GM18520 (cell line): ENCODE measurements around the gene RBM7.

Experiments
- ATAC-seq: cut with Tn5 transposase; IDR thresholded peaks from one replicate; pipeline ENCODE4 v1.9.1; 2021; ENCODE audit not compliant: unreplicated experiment

The RBM7 gene

DNA sequence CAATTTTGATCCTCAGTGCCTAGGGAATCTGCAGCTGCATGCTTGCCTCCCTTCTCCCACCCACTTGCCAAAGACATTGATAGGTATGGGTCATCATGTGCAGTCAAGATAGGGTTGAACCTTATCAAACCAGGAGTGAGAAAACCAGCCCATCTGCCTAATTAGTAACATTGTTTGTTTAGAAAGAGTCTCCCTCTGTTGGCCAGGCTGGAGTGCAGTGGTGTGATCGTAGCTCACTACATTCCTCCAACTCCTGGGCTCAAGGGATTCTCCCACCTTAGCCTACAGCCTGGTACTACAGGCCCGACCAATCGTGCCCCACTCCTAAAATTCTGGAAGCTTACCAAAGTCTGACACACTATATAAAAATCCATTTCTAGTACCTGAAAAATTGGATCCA lies 4.7 kb upstream of the RBM7 start:
- no peak for ATAC-seq

DNA sequence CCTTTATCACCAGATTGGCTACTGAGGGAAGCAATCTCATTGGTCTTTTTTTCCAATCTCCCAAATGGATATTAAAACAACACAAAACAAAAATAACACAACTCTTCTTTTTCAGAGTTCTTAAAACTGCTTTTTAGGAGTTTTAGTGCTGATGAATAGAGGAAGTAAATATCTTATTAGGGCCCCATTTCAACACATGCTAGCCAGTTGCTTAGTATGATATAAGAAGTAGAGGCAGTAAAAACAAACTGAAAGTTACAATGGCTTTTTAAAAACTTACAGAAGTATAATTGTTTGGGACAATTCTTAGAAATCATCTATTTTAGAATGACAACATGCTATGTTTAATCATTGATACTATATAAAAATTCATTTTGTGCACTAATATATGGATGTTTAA lies 3.5 kb upstream of the RBM7 start:
- no peak for ATAC-seq

DNA sequence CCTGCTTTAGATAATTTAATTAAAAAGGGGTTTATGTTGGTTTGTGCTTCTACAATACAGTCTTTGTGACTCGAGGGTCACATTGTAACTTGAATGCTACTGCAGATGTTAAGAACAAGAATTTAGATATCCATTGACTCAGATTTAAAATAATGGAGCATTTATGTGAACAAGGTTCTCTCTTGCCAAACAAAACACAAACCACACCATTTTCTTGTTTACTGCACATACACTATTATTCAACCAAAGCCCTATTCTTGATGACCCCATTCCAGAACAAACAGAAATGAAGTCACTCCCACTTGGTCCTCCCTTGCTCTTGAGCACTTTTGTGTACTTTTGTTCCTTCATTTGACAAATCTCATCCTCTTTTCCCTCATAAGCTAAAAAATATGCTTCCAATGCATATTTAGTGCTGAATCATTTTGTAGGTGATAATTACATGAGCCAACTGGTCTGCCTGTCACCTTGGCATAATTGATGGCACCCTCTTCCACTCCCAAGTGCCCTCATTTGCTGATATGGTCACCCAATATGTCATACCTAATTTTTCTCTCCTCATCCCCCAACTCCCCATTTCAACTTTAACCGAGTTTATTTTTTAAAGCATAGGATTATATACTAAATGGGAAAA lies 3.0 kb upstream of the RBM7 start:
- no peak for ATAC-seq

DNA sequence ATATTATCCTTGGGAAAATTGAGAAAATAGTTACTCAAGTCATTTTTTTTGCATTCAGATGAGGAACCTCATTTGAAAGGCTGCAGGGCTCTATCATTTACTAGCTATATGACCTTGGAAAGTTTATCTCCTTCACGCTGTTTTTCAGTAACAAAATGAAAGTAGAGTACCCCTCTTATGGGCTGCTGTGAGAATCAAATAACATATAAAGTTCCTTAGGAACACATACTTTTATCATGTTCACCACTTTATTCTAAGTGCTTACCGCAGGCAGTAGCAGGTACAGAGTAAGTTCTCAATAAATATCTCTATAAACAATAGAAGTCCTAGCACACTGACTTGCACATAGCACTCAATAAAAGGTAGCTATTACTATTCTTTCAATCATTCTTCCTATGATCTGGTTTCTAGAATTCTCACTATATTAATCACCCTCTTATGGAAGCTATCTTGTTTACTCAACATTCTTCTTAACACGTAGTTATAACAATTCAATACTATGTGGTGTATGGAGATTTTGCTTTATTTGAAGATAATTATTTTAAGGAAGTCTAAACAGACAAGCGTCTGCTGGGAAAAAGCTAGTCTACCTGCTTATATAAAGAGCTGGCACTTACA lies 2.1 kb upstream of the RBM7 start:
- no peak for ATAC-seq

DNA sequence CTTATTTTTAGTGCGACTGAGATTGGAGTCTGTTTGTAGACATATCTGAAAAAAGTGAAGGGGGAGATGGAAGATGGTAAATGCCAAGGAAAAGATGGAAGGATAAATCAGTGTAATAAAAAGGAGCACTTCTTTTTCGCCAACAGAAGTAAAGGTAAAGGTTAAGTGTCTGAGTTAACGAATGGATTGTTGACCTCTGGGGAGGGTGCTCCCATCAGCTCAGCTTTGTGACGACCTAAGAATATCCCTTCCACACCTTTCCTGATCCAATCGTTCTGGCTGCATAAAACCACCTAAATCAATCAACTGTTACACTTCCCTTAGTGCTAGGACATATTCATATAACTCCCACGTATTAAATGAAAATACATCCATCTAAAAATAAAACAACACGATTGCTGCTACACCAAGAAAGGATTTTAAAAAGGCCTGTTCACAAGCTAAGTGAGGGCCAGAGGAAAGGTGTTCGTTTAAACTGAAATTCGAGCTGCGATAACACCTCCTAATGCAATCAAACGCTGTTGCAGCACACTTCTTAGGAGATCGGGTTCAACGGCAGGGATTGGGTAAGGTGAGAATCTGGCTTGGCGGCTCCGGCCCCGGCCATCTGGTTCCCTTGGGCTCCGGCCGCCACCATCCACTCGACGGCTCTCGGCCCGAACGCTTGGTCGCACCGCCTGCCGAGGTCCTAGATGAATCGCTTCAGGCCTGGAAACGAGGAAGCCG lies 813 bp upstream of the RBM7 start:
- peak; percentile 1 for ATAC-seq

DNA sequence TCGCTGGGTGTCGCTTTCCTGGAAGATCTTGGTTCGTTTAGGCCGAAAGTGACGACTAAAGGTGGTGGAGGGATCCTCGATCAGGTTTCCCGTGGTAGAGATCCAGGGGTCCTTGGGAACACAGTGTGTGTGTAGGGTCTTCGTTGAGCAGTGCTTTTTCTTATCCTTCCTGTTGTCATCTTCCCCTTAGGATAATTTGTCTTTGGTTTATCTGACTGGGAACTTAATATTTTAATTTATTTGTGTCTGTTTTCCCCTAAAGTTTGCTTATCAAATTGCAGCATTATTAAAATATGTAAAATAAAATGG lies 403 bp downstream of the RBM7 start:
- no peak for ATAC-seq

DNA sequence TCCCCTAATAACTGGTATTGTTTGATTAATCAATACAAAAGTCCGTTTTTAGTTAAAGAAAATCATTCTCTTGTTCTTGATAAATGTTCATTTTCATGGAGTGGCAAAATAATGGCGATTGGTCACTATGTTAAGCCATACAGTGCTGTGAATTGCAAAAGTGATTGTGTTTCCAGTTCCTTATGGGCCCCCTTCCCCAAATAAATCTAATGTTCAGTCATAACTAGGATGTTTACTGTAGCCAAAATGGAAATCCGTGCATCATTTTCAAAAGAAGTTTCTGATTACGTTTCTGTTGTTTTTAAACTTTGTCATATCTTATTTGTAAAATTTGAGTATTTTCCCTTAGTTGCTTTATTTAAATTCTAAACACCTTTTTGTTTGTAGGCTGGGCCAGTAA lies 845 bp downstream of the RBM7 start:
- no peak for ATAC-seq

DNA sequence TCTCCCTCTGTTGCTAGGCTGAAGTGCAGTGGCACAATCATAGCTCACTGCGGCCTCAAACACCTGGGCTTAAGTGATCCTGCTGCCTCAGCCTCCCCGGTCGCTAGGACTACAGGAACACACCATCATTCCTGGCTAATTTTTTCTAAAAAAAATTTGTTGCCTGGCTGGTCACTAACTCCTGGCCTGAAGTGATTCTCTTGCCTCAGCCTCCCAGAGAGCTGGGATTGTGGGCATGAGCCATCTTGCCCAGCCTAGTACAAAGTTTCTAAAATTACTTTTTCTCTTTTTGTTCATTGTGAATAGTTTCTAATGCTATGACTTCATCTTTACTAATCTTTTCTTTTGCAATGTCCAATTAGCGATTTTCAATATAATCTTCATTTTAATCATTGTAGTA lies 12.5 kb downstream of the RBM7 start:
- no peak for ATAC-seq

DNA sequence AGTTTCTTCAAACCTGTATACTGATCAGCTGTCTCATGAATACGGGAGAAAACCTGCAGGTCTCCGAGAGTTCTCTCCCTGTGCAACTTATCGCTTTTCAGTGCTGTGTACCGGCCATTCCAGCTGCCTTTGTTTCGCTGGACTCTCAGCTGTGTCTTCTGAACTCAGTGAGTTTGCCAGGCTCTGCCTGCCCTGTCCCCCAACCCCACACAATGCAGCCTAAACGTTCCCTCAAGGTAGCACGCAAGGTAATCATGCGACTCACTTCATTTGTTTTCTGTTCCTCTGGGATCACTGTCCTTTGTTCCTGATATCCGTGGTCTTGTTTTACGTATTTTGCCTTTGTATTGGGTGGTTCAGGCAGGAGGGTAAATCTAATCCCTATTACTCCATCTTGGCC lies 13.5 kb downstream of the RBM7 start:
- ATAC-seq: no peak

DNA sequence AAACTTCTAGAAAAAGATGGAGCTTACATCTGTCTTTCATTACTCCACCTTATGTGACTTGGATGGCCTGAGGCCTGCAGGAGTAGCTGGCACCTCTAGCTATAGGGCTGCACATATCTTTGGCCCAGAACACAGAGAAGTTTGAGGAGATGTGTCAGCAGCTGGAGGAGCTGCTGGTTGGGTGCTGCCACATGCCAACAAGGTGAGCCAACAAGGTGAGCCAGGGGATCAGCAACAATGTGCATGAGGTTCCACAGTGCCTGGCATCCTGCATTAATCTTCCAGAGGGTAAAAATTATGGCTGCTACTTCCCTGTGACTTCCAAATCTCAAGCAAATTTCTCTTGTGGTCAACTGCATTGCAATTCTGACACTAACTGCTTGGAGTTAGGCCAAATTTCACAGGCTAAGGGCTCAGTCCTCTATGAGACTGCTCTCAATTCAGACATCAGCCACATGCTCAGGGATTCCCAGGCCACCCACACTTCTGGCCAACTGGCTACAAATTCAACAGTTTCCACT lies 16.0 kb downstream of the RBM7 start:
- no peak for ATAC-seq

DNA sequence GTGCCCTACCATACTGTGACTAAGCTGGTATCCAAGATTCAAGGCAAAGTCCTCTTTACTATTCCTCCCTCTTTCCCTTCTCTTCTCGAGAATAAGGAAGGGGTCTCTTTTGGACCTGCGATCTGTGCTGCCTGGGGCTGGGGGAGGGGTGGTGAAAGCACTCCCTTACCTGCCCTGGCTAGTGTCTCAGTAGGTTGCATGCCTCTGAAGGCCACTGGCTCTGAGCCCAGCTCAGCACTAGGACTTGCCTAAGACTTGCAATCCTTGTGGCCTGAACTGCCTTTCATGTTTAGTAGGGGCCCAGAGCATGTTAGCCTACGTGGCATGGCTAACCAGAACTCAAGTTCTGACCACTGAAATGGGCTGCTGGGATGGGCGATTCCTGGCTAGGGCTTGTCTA lies 25.8 kb downstream of the RBM7 start:
- ATAC-seq: no peak

DNA sequence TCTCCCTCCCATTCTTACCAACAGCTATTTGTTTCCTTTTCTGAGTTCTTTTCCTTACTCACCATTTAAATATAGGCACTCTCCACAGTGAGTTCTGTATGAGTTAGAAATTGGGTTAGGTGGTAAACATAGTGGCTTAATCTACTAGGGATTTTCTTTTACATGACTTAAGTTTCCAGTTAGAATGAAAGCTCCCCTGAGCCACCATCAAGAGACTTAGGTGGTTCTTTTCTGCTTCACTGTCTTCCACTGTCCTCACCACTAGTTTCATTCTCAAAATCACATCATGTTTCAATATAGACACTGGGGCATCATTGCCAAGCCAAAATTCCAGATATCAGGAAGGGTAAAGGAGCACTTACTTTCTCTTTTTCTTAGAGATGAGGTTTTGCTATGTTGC lies 29.8 kb downstream of the RBM7 start:
- no peak for ATAC-seq

DNA sequence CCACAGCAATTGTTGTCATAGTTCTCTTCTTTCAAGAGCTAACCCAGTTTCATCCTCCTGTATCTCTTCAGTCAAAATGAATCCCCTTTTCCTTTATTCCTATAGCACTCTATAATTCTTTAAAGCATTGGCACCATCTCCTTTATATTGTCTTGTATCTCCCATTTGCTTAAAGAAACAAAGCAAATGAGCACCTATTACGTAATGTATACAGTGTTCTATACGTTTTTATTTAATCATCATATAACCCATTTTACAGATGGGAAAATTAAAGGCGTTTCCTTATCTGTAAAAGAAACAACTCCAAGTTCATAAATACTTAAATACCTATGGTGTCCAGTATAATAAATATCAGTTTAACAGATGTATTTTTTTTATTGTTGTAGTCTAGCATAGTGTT lies 32.4 kb downstream of the RBM7 start:
- no peak for ATAC-seq

DNA sequence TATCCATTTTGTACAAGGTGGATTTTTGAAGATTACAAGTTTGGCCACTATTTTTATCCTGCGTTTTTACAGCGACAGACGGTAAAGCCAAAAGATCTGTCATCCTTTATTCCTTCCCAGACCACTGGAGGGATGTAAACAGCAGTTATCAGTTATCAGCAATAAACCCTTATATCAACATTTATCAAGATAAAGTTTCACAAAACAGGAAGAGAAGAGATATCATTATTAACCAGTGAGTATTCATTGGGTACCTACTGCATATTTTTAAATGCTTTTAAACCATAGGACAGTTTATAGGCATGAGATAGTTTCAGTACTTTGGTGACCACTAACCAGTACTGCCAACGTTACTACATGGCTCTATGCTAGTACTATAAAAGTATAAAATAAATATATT lies 32.9 kb downstream of the RBM7 start:
- ATAC-seq: no peak

DNA sequence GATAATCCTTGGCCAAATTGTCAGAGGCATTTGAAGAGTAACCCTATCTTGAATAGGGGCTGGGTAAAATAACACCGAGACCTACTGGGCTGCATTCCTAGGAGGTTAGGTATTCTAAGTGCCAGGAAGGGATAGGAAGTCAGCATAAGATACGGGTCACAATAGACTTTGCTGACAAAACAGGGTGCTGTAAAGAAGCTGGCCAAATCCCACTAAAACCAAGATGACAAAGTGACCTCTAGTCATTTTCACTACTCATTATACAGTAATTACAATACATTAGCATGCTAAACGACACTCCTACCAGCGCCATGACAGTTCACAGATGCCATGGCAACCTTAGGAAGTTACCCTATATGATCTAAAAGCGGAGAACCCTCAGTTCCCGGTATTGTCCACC lies 37.8 kb downstream of the RBM7 start:
- no peak for ATAC-seq

DNA sequence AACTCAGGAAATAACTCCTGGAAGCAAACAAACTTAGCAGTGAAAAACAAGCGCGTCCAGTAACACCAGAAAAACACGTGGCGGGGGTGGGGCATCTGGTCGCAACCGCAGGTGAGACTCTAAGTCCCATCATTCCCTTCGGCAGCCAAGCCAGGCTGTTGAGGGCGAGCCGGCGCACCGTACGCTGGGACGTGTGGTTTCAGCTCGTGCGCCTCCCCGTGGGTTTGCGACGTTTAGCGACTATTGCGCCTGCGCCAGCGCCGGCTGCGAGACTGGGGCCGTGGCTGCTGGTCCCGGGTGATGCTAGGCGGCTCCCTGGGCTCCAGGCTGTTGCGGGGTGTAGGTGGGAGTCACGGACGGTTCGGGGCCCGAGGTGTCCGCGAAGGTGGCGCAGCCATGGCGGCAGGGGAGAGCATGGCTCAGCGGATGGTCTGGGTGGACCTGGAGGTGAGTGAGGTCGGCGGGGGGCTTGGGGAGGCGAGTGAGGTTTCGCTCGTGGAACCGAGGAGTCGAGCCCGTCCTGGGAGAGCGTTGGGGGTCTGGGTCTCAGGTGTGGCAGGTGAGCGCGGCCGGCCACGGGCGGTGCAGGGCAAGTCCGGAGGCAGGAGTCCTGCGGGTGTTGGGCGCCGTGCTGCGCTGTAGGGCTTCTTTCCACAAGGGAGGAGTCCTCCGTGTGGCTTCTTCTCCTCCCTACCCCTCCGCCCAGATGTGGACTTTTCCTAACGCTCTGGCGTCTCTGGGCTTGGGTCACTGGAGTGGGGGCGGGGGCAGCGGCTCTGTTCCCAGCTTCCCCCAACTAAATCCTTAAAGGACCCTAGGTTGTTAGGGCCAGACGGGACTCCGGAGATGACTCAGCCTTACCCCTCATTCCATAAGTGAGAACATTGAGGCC lies 39.0 kb downstream of the RBM7 start, which contains the start of gene REXO2:
REXO2 (plus strand) TSS at position 239 of the 892 bp plus-strand sequence; CDS start at position 301, 62 bp downstream.
- ATAC-seq: peak; percentile 98

DNA sequence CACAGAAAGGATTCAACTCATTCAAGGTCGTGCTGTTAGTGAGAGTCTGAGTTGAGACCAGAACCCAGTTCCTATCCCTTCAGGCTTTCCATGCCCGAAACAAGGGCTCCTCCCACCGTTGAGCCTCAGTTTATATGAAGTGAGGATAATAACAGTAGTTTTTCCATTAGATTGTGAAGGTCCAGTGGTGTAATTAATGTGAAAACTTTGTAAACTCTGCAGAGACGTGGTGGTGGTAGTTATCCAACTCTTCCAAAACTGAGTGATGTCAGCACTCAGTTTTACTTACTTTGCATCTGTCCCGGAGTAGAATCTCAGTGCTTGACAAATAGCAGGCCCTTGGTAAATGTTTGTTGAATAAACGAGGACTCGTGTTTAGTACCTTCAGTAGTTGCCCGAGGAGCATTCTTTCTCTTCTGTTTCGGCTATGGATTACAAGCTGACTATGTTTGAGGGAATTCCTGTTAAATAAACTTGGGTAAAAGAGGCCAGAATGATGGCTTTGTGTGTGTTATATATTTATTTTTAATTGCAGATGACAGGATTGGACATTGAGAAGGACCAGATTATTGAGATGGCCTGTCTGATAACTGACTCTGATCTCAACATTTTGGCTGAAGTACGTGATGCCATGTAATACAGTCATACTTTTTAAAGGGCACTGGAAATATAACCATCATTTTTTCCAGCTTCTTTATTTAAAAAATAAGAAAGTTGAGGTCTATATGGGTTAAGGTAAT lies 39.8 kb downstream of the RBM7 start:
- ATAC-seq: no peak

DNA sequence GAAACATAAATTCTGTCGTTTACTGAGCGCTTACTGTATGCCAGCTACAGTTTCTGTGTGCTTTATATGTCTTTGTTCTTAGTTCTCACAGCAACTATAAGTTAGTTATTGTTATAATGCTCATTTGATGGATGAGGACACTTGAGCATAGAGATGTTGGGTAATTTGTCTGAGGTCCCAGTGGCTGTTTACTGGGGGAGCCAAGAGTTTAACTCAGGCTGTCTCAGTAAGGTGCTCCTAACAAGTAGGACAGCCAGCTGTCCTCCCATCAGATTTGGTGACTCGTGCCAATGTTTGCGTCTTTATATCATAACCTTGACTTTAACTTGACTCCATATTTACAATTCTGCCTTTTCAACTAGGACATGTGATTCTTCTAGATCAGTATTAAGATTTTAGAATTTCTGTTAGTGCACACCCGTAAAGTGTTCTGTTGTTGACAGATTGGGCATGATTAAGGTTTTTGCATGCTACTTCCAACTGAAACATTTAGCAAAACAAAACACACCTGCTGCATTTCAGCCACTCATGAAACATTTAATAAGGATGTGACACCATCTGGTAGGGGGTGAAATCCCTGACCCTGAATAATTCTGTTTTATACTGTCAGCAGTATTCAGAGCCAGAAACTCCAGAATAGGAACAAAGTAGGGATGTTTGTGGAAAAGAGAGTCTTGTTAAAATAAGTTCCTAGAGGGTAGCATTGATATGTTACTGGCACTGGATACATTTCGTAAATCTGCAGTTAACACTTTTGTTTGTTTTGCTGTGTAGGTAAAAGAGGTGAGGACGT lies 40.7 kb downstream of the RBM7 start:
- no peak for ATAC-seq

DNA sequence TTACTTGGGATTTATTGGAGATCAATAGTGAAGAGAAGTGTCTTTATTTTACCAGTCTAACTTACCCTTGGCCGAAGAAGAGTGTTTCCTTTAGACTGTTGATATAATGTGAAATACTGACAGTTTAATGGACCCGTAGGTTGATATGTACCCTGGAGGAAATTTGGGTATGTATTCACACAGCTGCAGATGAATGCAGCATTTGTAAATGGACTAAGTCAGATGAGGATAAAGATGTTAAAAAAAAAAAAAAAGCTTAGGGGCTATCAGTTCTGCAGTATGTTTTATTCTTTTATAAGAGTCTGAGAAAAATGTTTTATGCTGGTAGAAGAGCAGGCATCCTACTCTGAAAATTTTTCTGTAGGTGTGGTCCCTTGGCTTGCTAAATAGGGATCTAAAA lies 41.5 kb downstream of the RBM7 start:
- ATAC-seq: no peak

DNA sequence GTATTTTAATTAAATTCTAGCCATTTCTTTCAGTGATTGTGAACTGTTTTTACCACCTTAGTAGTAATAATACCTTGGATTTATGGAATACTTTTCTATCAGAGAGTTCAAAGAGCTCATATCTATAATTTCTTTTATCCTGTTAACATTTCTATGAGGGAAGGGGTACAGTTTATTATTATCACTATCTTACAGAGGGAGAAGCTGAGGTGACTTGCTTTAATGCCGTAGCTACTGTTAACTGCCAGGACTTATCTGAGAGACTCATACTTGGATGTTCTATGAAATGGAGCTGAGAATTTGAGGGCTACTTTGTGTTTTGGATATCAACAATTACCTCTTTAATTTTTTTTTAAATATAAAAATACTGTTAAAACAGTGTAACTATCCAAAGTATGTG lies 42.1 kb downstream of the RBM7 start:
- ATAC-seq: no peak
